ENCODE data around the gene PHF14.

DNA sequence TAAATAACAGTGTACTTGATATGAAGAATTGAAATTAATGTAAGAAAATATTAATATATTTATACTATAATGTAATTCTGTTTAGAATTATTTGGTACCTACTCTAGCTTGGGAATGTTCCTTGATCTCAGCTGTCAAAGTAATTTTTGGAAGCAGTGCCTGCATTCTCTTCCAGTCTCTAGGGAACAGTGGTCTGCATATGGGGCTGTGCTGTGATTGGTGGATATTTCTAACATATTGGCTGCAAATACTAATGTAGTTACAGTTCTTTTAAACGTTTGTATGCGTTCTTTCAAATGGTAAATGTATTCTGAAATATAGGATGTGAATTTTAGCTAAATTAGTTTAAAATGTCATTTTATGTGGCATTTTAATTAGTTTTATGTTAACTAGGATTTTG, 87.2 kb downstream of the PHF14 start:
- TF ChIP-seq POLR2A (IDR thresholded peaks at IDR 0.05; ENCODE audit: low read length) (no peak), GATA1 (IDR thresholded peaks at IDR 0.05; ENCODE audit: low read depth, low read length) (no peak)
